Measurements from ENCODE around the gene PYGB. TPM values are rescaled to one million over a fixed set of nuclear protein-coding genes. Genes with fewer than 3 reads are reported as not detected.
"Not testable (repeated sequence)": the region's sequence is repeated elsewhere in the genome, so short reads cannot be mapped to it uniquely, and the experiment has no call there.

PYGB gene
- polyA plus RNA-seq, 3 donors = 48.4 to 59.9 (median 51.8) TPM

- DNase-seq = no peak
These were observed 79.8 kb downstream of the PYGB start for GRCh38 chr20:25327521-25328235.

GRCh38 chr20:25328954-25329498, 81.1 kb downstream of the PYGB start:
- no peak for DNase-seq

GRCh38 chr20:25334972-25335371, 87.1 kb downstream of the PYGB start:
- DNase-seq = not testable (repeated sequence)

GRCh38 chr20:25336561-25337422, 88.9 kb downstream of the PYGB start:
- no peak for DNase-seq

GRCh38 chr20:25338112-25339023, 90.5 kb downstream of the PYGB start:
- DNase-seq = no peak

- DNase-seq = no peak
These were observed 91.7 kb downstream of the PYGB start for GRCh38 chr20:25339608-25340007.

GRCh38 chr20:25340380-25340779, 92.5 kb downstream of the PYGB start:
- DNase-seq = no peak

- no peak for DNase-seq
These were observed 94.1 kb downstream of the PYGB start for GRCh38 chr20:25341716-25342680.

GRCh38 chr20:25344634-25345033, 96.7 kb downstream of the PYGB start:
- DNase-seq = no peak

GRCh38 chr20:25345721-25346120, 97.8 kb downstream of the PYGB start:
- no peak for DNase-seq

GRCh38 chr20:25346349-25346748, 98.5 kb downstream of the PYGB start:
- DNase-seq = no peak

Other genes starting within 250 kb of the PYGB start
- 10 to 100 TPM; 28.8 to 31.8 (median 31.8) TPM for gene ACSS1, start 189.9 kb upstream of the PYGB start, polyA plus RNA-seq (ENCODE audit: insufficient read length in 3 of 3)
- under 1 TPM in 1 of 3 donors, not detected in 2; 0.04 TPM for gene VSX1, start 165.9 kb upstream of the PYGB start, polyA plus RNA-seq (ENCODE audit: insufficient read length in 3 of 3)
- 10 to 100 TPM; 45.4 to 55.6 (median 51.1) TPM for gene ENTPD6, start 52.4 kb upstream of the PYGB start, polyA plus RNA-seq (ENCODE audit: insufficient read length in 3 of 3)
- gene ABHD12, start 142.8 kb downstream of the PYGB start, polyA plus RNA-seq (ENCODE audit: insufficient read length in 3 of 3) = 10 to 100 TPM; 43.2 to 54.4 (median 45.2) TPM
- gene GINS1, start 159.6 kb downstream of the PYGB start, polyA plus RNA-seq (ENCODE audit: insufficient read length in 3 of 3) = 10 to 100 TPM; 18.1 to 27.1 (median 21.0) TPM

Data from renal pelvis (tissue), 4 donors.